ENCODE measurements around the gene RASA1.

Gene RASA1

DNA sequence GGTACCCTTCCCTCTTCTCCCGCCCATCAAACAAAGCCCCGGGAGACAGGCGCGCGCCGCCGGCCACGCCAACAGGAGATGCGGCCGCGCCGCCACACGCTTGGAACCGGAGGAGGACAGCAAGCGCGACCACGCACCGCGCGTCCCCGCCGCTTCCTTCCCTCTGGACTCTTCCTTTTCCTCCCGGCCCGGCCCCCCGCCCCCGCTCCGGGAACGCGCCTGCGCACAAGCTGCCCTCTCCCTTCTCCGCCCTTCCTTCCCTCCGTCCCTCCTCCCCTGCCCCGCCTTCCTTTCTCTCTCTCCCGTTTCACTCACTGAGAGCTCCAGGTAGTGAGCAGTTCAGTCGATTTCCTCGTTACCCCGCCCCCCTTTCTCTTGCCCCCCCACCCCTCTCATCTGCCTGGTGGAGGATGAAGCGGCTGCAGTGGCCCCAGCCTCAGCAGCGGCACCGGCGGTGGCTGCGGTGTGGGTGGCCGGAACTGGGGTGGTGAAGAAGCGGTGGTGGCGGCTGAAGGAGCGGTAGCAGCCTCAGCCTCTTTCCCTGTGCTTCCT is at the start of gene RASA1:
TSS of gene RASA1 (plus strand) at position 310 of the 552 bp plus-strand sequence. CDS start 569 bp downstream, outside the sequence.
- TF ChIP-seq, protein P1, sequence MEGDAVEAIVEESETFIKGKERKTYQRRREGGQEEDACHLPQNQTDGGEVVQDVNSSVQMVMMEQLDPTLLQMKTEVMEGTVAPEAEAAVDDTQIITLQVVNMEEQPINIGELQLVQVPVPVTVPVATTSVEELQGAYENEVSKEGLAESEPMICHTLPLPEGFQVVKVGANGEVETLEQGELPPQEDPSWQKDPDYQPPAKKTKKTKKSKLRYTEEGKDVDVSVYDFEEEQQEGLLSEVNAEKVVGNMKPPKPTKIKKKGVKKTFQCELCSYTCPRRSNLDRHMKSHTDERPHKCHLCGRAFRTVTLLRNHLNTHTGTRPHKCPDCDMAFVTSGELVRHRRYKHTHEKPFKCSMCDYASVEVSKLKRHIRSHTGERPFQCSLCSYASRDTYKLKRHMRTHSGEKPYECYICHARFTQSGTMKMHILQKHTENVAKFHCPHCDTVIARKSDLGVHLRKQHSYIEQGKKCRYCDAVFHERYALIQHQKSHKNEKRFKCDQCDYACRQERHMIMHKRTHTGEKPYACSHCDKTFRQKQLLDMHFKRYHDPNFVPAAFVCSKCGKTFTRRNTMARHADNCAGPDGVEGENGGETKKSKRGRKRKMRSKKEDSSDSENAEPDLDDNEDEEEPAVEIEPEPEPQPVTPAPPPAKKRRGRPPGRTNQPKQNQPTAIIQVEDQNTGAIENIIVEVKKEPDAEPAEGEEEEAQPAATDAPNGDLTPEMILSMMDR (IDR thresholded peaks at IDR 0.05; ENCODE audit: low read depth, low read length, missing control alignments) = no peak
- peak within 1 kb of the TSS; percentile 81 for H3K4me3 ChIP-seq (replicated peaks; ENCODE audit: low read depth, low read length)
- DNase-seq (ENCODE audit: extremely low read depth, low read depth) = peak; percentile 72

DNA sequence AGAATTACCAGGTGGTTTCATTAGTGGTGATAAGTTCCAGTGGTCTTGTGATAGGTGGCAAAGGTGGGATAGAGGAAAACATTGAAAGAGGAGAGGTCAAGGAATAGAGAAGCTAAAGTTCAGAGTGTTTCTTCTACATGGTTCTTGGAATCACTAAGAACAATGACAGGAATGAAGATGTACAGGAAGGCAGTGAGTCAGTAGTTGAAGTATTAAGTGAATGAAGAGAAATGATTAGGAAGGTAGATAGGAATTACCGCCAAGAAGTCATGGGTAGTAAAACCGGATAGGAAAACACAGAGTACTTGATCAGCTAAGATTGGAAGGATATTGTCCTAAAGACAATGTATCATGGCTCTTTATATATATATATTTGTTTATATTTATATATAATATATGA is 37.9 kb upstream of the RASA1 start:
- no peak overlapping the region for H3K4me3 ChIP-seq (replicated peaks; ENCODE audit: low read depth, low read length)
- no peak for DNase-seq (ENCODE audit: extremely low read depth, low read depth)
- TF ChIP-seq, protein P1 (IDR thresholded peaks at IDR 0.05; ENCODE audit: low read depth, low read length, missing control alignments) = no peak

DNA sequence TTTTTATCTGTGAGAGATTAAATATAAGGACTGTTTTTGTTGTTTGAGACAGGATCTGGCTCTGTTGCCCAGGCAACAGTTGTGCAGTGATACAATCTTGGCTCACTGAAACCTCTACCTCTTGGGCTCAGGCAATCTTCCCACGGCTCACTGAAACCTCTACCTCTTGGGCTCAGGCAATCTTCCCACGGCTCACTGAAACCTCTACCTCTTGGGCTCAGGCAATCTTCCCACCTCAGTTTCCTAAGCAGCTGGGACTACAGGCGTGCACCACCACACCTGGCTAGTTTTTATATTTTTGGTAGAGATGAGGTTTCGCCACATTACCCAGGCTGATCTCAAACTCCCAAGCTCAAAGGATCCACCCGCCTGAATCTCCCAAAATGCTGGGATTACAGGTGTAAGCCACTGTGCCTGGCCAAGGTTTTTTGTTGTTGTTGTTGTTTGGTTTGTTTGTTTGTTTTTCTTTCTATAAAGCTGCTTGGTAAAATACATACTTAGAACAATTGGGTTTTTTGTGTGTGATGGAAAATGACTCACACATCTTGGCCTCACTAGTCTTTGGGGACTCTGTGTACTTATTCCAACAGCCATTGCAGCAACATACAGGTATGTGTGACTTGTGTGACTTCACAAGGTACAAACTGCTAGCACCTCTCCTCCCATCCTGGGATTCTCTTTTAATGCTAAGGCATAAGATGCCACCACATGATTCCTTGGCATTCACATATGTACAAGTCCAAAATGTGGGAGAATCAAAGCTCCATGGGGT is 36.5 kb upstream of the RASA1 start:
- no peak for DNase-seq (ENCODE audit: extremely low read depth, low read depth)
- H3K4me3 ChIP-seq (replicated peaks; ENCODE audit: low read depth, low read length) = no peak overlapping the region
- TF ChIP-seq, protein P1 (IDR thresholded peaks at IDR 0.05; ENCODE audit: low read depth, low read length, missing control alignments) = no peak

DNA sequence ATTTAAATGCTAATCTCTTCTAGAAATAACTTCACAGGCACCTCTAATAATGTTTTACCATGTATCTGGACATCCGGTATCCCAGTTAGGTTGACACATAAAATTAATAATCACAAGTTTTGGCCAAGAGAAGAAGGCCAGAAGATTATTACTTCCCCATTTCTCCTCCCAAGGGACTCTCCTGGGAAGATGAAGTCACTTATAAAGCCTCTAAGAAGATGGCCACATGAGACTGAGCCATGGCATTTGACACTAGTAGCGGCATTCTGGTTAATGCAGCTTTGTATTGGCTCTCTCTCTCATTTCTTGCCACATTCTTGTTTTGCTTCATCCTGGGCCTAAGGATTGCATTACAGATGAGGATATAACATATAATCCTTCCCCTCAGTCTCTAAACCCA is 34.5 kb upstream of the RASA1 start:
- no peak overlapping the region for H3K4me3 ChIP-seq (replicated peaks; ENCODE audit: low read depth, low read length)
- TF ChIP-seq, protein P1 (IDR thresholded peaks at IDR 0.05; ENCODE audit: low read depth, low read length, missing control alignments) = no peak
- no peak for DNase-seq (ENCODE audit: extremely low read depth, low read depth)

DNA sequence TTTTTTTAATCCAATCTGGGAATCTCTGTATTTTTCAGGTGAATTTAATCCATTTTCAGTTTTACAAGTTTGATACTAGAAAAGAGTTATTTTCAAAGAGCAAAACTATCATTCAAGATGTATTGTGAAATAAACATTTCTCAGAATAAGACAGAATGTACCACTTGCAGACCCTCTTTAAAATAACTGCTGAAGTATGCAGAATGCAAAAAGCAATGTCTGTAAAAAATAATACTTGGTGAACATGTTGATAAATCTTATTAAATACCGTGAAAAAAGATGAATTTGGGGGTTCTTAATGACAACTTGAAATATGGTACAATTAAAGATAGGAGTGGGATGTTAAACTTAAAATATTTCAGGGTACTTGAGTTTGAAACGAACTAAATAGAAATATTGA is 26.1 kb upstream of the RASA1 start:
- TF ChIP-seq, protein P1 (IDR thresholded peaks at IDR 0.05; ENCODE audit: low read depth, low read length, missing control alignments) = no peak
- no peak overlapping the region for H3K4me3 ChIP-seq (replicated peaks; ENCODE audit: low read depth, low read length)
- no peak for DNase-seq (ENCODE audit: extremely low read depth, low read depth)

DNA sequence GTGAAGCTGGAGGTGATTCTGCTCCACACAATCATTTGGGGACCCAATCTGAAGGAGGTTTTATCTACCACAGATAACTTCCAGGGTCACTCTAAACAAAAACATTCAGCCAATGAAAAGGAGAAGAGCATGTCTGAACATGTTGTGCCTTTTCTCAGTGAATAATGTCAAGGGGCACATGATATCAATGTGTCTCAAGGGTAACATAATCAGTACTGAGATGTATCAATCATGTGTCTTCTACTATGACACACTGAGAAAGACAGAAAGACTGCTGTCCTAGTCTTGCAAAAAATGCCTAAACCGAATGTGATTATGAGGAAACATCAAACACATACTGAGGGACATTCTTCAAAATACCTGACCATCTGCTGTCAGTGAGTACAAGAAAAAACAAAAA is 25.4 kb upstream of the RASA1 start:
- TF ChIP-seq, protein P1 (IDR thresholded peaks at IDR 0.05; ENCODE audit: low read depth, low read length, missing control alignments) = no peak
- H3K4me3 ChIP-seq (replicated peaks; ENCODE audit: low read depth, low read length) = no peak overlapping the region
- DNase-seq (ENCODE audit: extremely low read depth, low read depth) = no peak

All from HFF-Myc (cell line).